GM12873 (cell line): Measurements from ENCODE around the gene CD22.

Source experiments
- TF ChIP-seq, protein P1 (sequence below): IDR thresholded peaks from 2 replicates; pipeline ENCODE4 v1.5.1; 2012; ENCODE audit warnings: low read depth, mild to moderate bottlenecking, moderate library complexity, low read length, control low read depth; ENCODE audit not compliant: insufficient read depth; ENCODE audit errors: missing control alignments

Gene CD22

DNA sequence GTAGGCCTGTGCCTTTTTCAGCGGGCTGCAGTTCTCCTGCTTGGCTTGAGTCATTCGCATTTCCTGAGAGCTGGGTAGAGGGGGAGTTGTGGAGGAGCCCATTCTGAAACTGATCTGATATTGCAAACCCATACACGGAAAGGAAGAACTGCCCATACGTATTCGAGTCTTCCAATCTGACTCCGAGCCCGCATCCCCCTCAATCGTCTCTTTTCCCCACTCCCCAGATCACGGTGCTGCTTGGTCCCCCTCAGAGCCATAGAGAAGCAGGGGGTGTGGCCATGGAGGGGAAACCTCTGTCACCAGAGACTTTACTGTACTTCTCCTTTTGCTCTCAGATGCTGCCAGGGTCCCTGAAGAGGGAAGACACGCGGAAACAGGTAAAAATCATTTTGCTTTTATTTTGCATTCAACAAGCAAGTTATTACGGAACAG lies at the start of gene CD22:
TSS of gene CD22 (plus strand) at position 337 of the 435 bp plus-strand sequence. CDS start 2,854 bp downstream, outside the sequence.
- TF ChIP-seq, protein P1, sequence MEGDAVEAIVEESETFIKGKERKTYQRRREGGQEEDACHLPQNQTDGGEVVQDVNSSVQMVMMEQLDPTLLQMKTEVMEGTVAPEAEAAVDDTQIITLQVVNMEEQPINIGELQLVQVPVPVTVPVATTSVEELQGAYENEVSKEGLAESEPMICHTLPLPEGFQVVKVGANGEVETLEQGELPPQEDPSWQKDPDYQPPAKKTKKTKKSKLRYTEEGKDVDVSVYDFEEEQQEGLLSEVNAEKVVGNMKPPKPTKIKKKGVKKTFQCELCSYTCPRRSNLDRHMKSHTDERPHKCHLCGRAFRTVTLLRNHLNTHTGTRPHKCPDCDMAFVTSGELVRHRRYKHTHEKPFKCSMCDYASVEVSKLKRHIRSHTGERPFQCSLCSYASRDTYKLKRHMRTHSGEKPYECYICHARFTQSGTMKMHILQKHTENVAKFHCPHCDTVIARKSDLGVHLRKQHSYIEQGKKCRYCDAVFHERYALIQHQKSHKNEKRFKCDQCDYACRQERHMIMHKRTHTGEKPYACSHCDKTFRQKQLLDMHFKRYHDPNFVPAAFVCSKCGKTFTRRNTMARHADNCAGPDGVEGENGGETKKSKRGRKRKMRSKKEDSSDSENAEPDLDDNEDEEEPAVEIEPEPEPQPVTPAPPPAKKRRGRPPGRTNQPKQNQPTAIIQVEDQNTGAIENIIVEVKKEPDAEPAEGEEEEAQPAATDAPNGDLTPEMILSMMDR = no peak

DNA sequence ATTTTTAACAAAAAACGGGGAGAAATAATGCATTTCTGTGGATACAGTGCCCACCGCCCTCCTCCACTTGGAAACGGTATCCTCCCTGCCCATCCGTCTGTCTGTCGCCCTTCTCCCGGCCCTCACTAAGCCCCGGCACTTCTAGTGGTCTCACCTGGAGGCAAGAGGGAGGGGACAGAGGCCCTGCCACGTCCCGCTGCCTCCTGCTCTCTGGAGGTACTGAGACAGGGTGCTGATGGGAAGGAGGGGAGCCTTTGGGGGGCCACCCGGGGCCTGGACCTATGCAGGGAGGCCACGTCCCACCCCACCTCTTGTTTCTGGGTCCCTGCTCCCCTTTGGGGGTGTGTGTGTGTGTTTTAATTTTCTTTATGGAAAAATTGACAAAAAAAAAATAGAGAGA lies 49.6 kb upstream of the CD22 start:
- TF ChIP-seq, protein P1 = no peak

DNA sequence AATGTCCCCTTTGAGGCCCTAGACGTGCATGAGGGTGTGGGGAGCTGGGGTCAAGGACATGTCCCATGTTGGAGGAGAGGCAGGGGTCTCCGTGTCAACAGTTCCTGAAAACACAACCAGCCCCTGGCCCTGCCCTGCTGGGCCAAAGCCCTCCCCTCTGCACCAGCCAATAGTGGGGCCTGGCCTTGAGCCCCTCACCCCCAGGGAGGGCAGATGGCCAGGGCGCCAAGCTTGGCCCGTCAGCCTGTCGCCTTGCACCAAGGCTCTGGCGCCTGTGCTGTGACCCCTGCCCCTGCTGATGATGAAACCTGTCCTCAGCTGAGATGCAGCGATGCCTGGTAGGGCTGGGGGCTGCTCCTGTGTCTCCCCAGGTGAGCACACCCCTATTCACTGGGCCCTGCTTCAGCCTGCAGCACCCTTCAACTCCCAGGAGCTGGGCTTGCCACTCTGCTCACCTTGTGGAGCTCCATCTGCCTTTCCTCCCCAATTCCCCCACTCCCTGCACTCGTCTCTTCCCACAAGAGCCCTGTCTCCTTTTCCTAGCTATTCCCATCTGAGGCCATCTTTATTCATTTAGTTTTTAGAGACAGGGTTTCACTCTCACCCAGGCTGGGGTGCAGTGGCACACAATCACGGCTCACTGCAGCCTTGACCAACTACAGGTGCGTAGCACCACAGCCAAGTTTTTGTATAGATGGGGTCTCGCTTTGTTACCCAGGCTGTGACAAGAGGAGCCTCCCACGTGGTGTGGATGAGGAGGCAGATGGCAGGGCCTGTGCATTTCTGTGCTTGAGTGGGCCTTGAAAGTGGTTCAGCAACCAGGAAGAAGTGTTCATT lies 48.8 kb upstream of the CD22 start:
- TF ChIP-seq, protein P1 = no peak

DNA sequence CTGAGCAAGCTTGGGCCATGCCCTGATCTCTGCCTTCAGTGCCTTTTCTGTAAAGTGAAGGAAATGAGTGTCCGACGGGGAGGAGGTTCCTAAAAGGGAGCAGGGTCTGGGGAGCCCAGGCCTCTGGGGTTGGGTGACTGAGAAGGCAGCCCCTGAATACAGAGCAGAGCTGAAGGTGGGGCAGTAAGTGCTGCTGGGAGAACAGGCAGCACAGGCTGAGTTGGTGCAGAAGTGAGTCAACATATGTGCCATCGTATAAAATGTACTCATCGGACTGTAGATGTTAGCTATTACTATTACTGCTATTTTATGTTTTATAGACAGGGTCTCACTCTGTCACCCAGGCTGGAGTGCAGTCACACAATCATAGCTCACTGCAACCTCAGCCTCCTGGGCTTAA lies 47.7 kb upstream of the CD22 start:
- TF ChIP-seq, protein P1 = no peak

DNA sequence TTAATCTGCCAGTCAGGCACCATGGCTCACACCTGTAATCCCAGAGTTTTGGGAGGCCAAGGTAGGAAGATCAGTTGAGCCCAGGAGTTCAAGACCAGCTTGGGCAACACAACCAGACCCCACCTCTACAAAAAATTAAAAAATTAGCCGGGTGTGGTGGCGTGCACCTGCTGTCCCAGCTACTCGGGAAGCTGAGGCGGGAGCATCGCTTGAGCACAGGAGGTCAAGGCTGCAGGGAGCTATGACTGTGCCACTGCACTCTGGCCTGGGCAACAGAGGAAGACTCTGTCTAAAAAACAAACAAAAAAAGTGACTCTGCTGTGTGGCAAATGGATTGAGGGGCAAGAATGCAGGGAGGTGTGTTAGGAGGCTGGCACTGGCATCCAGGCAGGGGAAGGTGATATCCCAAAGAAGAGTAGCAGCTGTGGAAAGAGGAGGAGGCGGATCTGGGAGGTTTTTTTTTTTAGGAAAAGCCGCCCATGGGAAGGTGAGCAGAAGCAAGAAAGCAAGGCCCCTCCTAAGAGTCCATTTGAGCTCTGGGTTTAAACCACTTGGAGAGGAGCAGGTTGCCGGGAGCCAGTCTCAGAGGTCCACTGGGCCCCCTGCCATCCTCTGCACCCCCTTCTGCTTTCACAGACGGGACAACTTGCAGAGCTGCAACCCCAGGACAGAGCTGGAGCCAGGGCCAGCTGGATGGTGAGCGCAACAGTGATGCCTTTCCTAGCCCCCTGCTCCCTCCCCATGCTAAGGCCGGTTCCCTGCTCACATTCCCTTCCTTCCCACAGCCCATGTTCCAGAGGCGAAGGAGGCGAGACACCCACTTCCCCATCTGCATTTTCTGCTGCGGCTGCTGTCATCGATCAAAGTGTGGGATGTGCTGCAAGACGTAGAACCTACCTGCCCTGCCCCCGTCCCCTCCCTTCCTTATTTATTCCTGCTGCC lies 44.6 kb upstream of the CD22 start:
- TF ChIP-seq, protein P1 = no peak

DNA sequence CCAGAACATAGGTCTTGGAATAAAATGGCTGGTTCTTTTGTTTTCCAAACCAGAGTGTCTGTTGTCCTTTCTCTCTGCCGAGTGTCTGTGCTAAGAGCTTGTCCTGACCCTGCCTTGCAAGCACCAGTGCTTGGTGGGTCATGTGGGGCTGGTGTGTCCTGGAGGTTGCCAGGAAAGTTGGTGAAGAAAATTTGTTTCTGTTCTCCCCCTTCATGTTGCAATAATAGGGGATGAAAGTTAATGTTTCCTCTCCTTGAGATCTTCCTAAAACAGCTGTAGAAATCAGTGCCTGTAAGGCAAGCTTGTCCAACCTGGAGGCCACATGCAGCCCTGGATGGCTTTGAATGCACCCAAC lies 43.9 kb upstream of the CD22 start:
- TF ChIP-seq, protein P1 = no peak

DNA sequence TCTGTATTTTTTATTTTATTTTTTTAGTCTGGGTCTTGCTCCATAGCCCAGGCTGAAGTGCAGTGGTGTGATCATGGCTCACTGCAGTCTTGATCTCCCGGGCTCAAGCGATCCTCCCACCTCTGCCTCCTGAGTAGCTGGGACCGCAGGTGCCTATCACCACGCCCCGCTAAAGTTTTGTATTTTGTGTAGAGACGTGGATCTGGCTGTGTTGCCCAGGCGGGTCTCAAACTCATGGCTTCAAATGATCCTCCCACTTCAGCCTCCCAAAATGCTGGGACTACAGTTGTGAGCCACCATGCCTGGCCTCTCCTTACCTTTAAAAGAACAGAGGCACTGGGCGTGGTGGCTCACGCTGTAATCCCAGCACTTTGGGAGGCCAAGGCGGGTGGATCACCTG lies 41.3 kb upstream of the CD22 start:
- TF ChIP-seq, protein P1 = no peak
